ENCODE results near the gene SMAD6. TPM values are rescaled to one million over a fixed set of nuclear protein-coding genes. Genes with fewer than 3 reads are reported as not detected.
A peak's percentile ranks its signal among the peaks of the same experiment; 100 is the strongest.

SMAD6 gene
- total RNA-seq, 4 donors from 2014 or later = 59.3 to 118 (median 62.3) TPM

DNA sequence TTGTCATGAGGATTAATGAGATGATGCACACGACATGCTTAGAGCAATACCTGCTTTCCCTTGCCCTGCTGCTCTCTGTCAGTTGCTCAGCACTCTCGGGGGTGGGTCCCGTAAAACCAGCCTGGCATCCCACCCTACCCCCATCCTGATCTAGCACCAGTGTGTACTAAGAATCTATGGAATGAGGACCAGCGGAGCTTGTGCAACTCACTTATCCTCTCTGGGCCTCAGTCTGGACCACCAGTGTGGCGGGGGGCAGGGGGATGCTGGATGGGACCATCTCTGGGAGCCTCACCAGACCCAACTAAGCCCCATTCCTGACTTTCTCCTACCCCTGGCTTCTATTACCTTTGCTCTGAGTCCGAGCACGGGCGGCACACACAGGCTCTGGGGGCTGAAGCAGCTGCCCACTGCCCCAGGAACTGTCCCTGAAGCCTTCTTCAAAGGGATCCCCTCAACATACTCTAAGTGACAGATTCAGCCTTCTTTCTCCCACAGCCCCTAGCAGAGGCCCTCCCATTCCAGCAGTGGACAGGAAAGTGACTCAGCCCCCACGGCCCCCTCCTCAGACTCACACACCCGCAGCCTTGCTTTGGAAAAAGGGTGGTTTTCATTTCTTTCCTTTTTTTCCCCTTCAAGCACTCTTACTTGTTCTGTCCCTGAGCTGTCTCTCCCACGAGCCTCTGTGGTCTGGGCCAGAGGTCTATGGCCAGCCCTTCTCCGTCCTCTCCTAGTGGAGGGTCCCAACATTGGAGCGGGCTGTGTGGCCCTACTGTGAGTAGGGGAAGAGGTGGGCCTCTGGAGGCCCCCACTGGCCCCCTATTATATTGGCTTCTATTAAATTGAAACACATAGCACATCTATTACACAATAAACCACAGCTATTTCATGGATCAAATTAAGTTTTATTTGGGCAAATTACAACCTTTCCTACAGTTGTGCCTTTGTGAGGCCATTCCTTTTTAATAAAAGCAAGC lies 100.3 kb downstream of the SMAD6 start:
- Histone ChIP-seq H3K27me3 (no peaks in the 10 kb centered on the region), H3K9me3 (no peaks in the 10 kb centered on the region), H3K4me3 (replicated peaks in 1 of 3) (no peak overlapping the region), H3K27ac (peak overlapping the region; percentile 86 to 93 (median 92)), H3K4me1 (peaks cover 26 to 36% of the 10 kb centered on the region in 2 donors), H3K36me3 (no peaks in the 10 kb centered on the region)
- DNase-seq = no peak
- TF ChIP-seq, protein P1, sequence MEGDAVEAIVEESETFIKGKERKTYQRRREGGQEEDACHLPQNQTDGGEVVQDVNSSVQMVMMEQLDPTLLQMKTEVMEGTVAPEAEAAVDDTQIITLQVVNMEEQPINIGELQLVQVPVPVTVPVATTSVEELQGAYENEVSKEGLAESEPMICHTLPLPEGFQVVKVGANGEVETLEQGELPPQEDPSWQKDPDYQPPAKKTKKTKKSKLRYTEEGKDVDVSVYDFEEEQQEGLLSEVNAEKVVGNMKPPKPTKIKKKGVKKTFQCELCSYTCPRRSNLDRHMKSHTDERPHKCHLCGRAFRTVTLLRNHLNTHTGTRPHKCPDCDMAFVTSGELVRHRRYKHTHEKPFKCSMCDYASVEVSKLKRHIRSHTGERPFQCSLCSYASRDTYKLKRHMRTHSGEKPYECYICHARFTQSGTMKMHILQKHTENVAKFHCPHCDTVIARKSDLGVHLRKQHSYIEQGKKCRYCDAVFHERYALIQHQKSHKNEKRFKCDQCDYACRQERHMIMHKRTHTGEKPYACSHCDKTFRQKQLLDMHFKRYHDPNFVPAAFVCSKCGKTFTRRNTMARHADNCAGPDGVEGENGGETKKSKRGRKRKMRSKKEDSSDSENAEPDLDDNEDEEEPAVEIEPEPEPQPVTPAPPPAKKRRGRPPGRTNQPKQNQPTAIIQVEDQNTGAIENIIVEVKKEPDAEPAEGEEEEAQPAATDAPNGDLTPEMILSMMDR (IDR thresholded peaks at IDR 0.05) = no peak
- intact Hi-C loops (cut with DNase I) = no loop called here
- 68 to 70% methylated on average over 11 to 13 of the region's 13 CpGs for WGBS, 2 donors

DNA sequence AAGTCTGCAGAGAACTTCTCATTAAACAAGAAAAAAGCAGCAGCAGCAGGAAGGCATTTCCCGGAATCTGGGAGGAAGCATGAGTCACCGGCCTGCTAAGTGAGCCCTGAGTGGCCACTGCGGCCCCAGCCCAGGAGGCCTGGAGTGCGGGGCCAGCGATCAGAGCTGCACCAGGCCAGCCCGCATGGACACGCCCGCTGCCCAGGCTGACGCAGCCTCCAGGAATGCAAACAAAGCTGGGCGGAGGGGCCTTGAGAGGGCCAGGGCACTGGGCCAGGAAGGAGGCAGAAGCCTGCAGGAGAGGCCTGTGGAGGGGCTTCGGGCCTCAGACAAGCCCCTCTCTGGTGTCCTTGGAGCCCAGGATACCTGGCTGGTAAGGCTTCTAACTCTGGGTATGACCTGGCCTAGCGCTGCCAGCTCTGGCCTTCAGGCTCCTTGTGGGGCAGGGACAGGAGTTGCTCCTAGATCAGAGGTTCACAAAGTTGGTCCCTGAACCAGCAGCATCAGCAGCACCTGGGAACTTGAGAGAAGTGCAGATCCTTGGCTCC lies 101.2 kb downstream of the SMAD6 start:
- no peaks in the 10 kb centered on the region for H3K36me3 ChIP-seq
- peaks cover 26 to 36% of the 10 kb centered on the region in 2 donors for H3K4me1 ChIP-seq
- intact Hi-C loops (cut with DNase I) = no loop called here
- H3K27me3 ChIP-seq = no peaks in the 10 kb centered on the region
- H3K27ac ChIP-seq = peak overlapping the region; percentile 86 to 93 (median 92)
- peak; percentile 97 for DNase-seq
- TF ChIP-seq, protein P1 (IDR thresholded peaks at IDR 0.05) = no peak
- peak in 1 of 2 donors; percentile 29 for TF ChIP-seq POLR2A (IDR thresholded peaks at IDR 0.05)
- no peaks in the 10 kb centered on the region for H3K9me3 ChIP-seq
- WGBS, 2 donors = 10 to 15% methylated on average over 4 to 12 of the region's 12 CpGs
- H3K4me3 ChIP-seq (replicated peaks in 1 of 3) = no peak overlapping the region

DNA sequence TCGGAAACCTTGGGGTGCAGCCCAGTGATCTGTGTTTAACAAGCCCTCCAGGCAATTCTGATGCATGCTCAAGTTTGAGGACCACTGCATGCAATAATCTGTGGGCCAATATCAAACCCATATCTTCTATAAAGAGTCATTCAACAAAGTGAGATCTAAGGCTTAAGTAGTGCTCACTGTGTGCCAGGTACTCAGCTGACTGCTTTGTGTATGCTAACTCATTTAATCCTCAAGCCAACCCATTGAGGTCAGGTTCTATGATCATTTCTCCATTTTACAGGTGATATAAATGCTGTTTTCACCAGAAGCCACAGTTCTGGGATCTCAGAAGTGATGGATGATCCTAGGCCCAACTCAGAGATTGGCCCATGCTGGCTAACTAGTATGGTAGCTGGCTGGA lies 101.7 kb downstream of the SMAD6 start:
- intact Hi-C loops (cut with DNase I) = no loop called here
- H3K27me3 ChIP-seq = no peaks in the 10 kb centered on the region
- peak overlapping the region; percentile 86 to 93 (median 92) for H3K27ac ChIP-seq
- no peaks in the 10 kb centered on the region for H3K9me3 ChIP-seq
- H3K36me3 ChIP-seq = no peaks in the 10 kb centered on the region
- 40 to 50% methylated on average over 1 of the region's 1 CpG for WGBS, 2 donors
- peaks cover 26 to 36% of the 10 kb centered on the region in 2 donors for H3K4me1 ChIP-seq
- TF ChIP-seq, protein P1 (IDR thresholded peaks at IDR 0.05) = no peak
- TF ChIP-seq POLR2A (IDR thresholded peaks at IDR 0.05) = no peak
- DNase-seq = peak in 1 of 2 donors; percentile 42
- no peak overlapping the region for H3K4me3 ChIP-seq (replicated peaks in 1 of 3)

DNA sequence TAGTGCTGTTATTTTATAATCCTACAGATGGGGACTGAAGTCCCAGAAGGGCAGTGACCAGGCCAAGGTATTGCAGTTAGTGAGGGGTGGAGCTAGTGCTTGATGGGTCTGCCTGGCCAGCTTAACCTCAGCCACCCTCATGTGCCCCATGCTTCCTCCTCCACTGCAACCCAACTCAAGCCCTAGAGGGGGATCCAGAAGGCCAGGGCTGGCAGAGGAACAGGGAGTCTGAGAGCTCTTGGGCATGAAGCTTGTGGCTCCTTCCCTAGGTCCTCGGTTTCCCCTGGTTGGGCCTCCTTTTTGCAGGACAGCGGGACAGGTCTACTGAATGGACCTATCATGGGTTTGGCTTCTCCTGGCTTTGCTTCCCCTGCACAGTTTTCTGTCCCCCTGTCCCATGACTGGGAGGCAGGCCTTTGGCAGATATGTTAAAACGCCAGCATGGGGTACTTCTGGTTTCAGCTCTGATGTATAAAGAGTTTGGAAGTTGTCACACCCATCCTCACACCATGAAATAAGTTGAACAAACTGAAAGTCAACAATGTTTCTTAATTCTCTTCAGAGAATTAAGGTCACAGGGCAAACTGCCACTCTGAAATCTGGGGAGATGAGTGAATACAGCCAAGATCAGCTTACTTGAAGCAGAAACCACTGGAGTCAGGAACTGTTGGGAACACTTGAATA lies 103.3 kb downstream of the SMAD6 start:
- H3K27me3 ChIP-seq = no peaks in the 10 kb centered on the region
- no peak for TF ChIP-seq POLR2A (IDR thresholded peaks at IDR 0.05)
- TF ChIP-seq, protein P1 (IDR thresholded peaks at IDR 0.05) = no peak
- peaks cover 26 to 36% of the 10 kb centered on the region in 2 donors for H3K4me1 ChIP-seq
- H3K27ac ChIP-seq = no peak overlapping the region
- intact Hi-C loops (cut with DNase I) = loop anchor here (5.0 kb wide), 1 partner anchor 37 kb away; no protein-coding TSS in a partner anchor
- H3K9me3 ChIP-seq = no peaks in the 10 kb centered on the region
- no peak overlapping the region for H3K4me3 ChIP-seq (replicated peaks in 1 of 3)
- DNase-seq = no peak
- WGBS, 2 donors = 80 to 95% methylated on average over 1 to 3 of the region's 3 CpGs
- H3K36me3 ChIP-seq = no peaks in the 10 kb centered on the region
